ENCODE results near the gene TMEM213.

Gene TMEM213

DNA sequence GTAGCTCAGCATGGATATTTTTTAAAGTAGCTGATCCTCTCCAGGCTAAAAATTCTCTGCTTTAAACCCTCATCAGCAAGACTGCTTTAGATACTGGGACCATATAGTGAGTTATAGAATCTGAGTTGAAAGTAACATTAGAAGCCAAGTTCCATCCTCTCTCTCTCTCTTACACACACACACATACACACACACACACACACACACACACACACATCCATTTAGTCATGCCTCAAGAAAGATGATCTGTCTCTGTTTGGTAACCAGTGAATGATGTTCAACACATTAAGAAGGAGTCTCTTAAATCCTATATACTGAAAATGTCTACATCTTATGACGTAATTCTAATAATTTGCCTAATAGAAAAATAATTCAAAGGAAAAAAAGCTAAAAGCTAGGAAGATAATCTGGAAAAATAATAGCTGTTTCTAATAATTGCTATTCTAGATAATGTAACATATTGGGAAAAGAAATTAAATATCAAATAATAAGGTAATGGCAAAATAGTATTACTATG is 17.1 kb downstream of the TMEM213 start:
- Mint-ChIP-seq H3K9me3 (peaks cover 3% of the 10 kb centered on the region), H3K27me3 (no peaks in the 10 kb centered on the region), H3K27ac (no peak overlapping the region), H3K4me3 (no peak overlapping the region), H3K36me3 (ENCODE audit: low read depth) (no peaks in the 10 kb centered on the region), H3K4me1 (ENCODE audit: low read depth) (peaks cover 7% of the 10 kb centered on the region)

DNA sequence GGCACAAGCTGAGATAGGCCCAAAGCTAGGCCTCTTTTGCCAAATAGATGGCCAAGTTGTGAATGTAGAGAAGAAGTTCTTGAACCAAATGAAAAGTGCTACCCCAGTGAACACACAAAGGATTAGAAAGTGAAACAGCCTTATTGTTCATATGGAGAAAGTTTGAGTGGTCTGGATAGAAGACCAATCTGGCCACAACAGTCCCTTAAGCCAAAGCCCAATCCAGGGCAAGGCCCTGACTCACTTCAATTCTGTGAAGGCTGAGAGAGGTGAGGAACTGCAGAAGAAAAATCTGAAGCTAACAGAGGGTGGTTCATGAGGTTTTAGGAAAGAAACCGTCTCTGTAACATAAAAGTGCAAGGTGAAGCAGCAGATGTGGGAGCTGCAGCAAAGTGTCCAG is 18.9 kb downstream of the TMEM213 start:
- H3K4me3 Mint-ChIP-seq: no peak overlapping the region
- peaks cover 3% of the 10 kb centered on the region for H3K9me3 Mint-ChIP-seq
- peaks cover 7% of the 10 kb centered on the region for H3K4me1 Mint-ChIP-seq (ENCODE audit: low read depth)
- H3K27me3 Mint-ChIP-seq: no peaks in the 10 kb centered on the region
- H3K36me3 Mint-ChIP-seq (ENCODE audit: low read depth): no peaks in the 10 kb centered on the region
- H3K27ac Mint-ChIP-seq: no peak overlapping the region

DNA sequence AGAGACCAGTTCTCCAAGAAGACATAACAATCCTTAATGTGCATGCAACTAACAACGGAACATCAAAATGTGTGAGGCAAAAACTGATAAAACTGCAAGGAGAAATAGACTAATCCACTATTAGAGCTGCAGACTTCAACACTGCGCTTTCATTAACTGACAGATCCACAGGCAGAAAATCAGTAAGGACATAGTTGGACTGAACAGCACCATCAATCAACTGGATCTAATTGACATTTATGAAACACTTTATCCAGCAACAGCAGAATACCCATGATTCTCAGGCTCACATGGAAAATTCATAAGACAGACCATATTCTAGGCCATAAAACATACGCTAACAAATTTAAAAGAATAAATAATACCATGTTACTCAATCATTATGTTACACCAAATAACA is 21.8 kb downstream of the TMEM213 start:
- H3K27ac Mint-ChIP-seq: no peak overlapping the region
- H3K27me3 Mint-ChIP-seq: no peaks in the 10 kb centered on the region
- H3K9me3 Mint-ChIP-seq: peaks cover 3% of the 10 kb centered on the region
- H3K4me3 Mint-ChIP-seq: no peak overlapping the region
- peaks cover 3% of the 10 kb centered on the region for H3K4me1 Mint-ChIP-seq (ENCODE audit: low read depth)
- no peaks in the 10 kb centered on the region for H3K36me3 Mint-ChIP-seq (ENCODE audit: low read depth)

DNA sequence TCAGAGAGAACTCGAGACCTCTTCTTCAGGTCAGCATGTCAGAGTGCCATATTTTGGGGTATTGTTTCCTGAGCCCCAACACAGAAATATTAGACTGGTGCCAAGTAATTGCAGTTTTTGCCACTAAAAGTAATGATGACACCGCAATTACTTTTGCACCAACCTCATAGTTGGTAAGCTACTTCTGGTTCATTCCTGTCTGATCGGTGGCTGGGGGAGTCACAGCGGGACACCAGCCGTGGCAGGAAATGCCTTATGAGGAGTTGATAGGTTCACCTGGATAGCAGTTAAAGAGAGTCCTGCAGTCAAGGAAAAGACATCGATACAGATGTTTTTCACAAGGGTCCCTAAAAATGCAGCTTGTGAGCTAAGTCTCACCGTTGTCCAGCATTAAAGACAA is 24.1 kb downstream of the TMEM213 start:
- H3K4me3 Mint-ChIP-seq: no peak overlapping the region
- H3K27ac Mint-ChIP-seq: no peak overlapping the region
- H3K27me3 Mint-ChIP-seq: no peaks in the 10 kb centered on the region
- H3K36me3 Mint-ChIP-seq (ENCODE audit: low read depth): no peaks in the 10 kb centered on the region
- H3K4me1 Mint-ChIP-seq (ENCODE audit: low read depth): peaks cover 7% of the 10 kb centered on the region
- H3K9me3 Mint-ChIP-seq: peaks cover 3% of the 10 kb centered on the region

DNA sequence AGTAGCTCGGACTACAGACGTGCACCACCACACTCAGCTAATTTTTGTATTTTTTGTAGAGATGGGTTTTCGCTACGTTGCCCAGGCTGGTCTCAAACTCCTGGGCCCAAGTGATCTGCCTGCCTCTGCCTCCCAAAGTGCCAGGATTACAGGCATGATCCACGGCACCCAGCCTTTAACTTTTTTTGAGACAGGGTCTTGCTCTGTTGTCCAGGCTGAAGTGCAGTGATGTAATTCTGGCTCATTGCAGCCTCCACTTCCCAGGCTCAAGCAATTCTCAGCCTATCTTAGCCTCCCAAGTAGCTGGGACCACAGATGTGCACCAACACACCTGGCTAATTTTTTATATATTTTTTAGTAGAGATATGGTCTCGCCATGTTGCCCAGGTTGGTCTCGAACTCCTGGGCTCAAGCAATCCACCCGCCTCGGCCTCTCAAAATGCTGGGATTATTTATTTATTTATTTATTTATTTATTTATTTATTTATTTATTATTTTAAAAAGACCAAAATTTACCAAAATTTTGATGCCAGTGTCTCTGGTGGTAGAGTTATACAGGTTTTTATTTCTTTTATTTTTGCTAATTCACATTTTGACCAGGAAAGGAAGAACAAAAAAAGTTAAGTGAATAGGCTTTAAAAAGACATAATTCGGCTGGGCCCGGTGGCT is 25.2 kb downstream of the TMEM213 start:
- peaks cover 7% of the 10 kb centered on the region for H3K4me1 Mint-ChIP-seq (ENCODE audit: low read depth)
- H3K36me3 Mint-ChIP-seq (ENCODE audit: low read depth): no peaks in the 10 kb centered on the region
- no peak overlapping the region for H3K4me3 Mint-ChIP-seq
- no peak overlapping the region for H3K27ac Mint-ChIP-seq
- H3K27me3 Mint-ChIP-seq: no peaks in the 10 kb centered on the region
- peaks cover 3% of the 10 kb centered on the region for H3K9me3 Mint-ChIP-seq

DNA sequence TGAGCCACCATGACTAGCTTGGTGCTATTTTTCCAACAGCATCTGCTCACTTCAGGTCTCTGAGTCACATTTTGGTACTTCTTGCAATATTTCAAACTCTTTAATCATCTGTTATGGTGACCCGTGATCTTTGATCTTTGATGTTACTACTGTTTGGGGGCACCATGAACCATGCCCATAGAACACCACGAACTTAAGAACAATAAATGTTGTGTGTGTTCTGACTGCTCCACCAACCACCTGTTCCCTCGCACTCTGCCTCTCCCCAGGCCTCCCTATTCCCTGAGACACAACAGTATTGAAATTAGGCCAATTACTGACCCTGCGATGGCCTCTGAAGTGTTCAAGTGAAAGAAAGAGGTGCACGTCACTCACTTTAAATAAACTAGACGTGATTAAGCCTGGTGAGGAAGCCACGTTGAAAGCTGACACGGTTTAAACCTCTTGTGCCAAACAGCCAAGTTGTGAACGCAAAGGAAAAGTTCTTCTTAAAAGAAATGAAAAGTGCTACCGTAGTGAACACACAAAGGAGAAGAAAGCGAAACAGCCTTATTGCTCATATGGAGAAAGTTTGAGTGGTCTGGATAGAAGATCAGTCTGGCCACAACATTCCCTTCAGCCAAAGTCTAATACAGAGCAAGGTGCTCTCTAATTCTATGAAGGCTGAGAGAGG is 27.4 kb downstream of the TMEM213 start:
- H3K4me1 Mint-ChIP-seq (ENCODE audit: low read depth): peaks cover 7% of the 10 kb centered on the region
- no peaks in the 10 kb centered on the region for H3K9me3 Mint-ChIP-seq
- no peaks in the 10 kb centered on the region for H3K27me3 Mint-ChIP-seq
- H3K27ac Mint-ChIP-seq: no peak overlapping the region
- no peak overlapping the region for H3K4me3 Mint-ChIP-seq
- no peaks in the 10 kb centered on the region for H3K36me3 Mint-ChIP-seq (ENCODE audit: low read depth)

DNA sequence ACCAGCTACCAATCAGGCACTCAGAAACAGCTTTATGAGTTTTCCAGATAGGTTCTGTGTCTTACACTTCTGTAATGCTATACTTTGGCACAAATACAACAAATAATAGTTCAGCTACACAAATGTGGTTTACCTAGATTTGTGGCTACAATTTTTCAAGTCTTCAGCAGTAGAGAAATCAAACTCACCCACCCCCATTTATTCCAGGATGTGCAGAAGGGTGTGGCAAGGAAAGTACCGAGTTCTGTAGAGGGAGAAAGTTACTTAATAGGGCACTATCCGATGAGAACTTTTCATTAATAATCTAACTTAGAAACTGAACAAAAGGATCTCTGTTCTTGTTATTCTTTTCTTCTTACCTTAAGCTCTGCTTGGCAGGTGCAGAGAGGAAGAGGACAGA is 30.5 kb downstream of the TMEM213 start:
- H3K36me3 Mint-ChIP-seq (ENCODE audit: low read depth): no peaks in the 10 kb centered on the region
- no peak overlapping the region for H3K4me3 Mint-ChIP-seq
- no peaks in the 10 kb centered on the region for H3K9me3 Mint-ChIP-seq
- H3K4me1 Mint-ChIP-seq (ENCODE audit: low read depth): peaks cover 7% of the 10 kb centered on the region
- H3K27me3 Mint-ChIP-seq: no peaks in the 10 kb centered on the region
- H3K27ac Mint-ChIP-seq: no peak overlapping the region

DNA sequence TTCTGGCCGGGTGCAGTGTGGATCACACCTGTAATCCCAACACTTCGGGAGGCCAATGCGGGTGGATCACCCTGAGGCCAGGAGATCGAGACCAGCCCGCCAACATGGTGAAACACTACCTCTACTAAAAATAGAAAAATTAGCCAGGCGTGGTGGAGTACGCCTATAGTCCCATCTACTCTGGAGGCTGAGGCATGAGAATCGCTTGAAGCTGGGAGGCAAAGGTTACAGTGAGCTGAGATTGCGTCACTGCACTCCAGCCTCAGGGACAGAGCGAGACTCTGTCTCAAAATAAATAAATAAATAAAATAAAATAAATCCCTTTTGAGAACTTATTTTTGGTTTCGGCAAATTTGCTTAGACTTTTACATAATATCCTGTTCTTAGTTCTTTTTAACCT is 31.5 kb downstream of the TMEM213 start:
- H3K4me3 Mint-ChIP-seq: no peak overlapping the region

DNA sequence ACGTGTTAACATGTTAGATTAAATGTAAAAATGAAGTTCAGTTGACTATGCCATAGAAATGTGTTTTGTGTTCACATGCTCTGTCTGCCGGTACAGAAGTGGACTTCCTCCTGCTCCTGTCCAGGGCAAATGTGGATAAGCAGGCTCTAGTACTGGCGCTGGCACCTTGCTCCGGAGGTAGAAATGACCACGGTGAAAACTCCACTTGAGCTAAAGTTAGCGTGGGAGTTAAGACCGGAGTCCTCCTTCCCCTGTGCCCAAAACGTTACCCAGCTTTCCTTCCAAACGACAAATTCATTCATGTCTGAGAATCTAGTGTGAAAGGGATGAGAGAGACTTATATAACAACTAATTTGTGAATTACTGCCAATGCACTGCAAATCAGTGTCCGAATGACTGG is 35.2 kb downstream of the TMEM213 start:
- Mint-ChIP-seq H3K36me3 (ENCODE audit: low read depth) (no peaks in the 10 kb centered on the region), H3K4me3 (no peak overlapping the region), H3K27me3 (no peaks in the 10 kb centered on the region), H3K9me3 (no peaks in the 10 kb centered on the region), H3K4me1 (ENCODE audit: low read depth) (peaks cover 3% of the 10 kb centered on the region), H3K27ac (no peak overlapping the region)

More for the DNA sequence above, 31.5 kb downstream of the TMEM213 start:
- Mint-ChIP-seq H3K27me3 (no peaks in the 10 kb centered on the region), H3K9me3 (no peaks in the 10 kb centered on the region), H3K36me3 (ENCODE audit: low read depth) (no peaks in the 10 kb centered on the region), H3K27ac (no peak overlapping the region), H3K4me1 (ENCODE audit: low read depth) (peaks cover 8% of the 10 kb centered on the region)

DNA sequence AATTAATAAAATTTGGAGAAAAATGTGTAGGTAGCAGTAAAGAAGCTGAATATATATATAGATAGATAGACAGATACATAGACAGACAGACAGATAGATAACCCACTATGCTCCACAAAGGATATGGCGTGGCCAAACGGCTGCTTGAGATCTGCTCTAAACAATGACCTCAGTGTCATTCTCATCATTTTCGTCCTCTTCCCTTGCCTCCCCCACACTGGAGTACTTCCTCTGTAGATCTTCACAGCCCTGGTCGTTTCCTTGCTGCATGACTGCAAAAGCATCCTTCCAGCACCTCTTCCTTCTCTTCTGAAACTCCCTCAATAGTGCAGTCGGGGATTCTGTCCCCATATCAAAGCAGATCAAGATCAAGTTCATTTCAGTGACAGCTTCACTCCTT is 35.8 kb downstream of the TMEM213 start:
- no peak overlapping the region for H3K27ac Mint-ChIP-seq

DNA sequence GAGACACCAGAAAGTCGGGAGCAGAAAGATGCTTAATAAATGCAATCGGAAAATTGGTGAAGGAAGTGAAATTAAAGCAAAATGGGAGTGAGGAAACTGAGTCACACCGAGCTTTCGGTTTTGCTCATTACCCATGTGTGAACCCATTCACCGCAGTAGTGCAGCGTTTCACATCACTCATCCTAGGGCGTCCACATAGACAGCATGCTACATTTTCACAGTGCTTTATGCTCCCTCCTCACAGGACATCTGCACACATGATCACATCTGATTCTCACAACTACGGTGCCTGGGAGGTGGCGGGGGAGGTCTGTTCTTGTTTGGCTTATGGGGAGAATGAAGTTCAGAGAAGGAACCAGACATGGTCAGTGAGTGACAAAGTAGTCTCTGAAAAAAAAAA is 36.8 kb downstream of the TMEM213 start:
- Mint-ChIP-seq H3K36me3 (ENCODE audit: low read depth) (no peaks in the 10 kb centered on the region), H3K27me3 (no peaks in the 10 kb centered on the region), H3K4me1 (ENCODE audit: low read depth) (peaks cover 3% of the 10 kb centered on the region), H3K9me3 (no peaks in the 10 kb centered on the region), H3K4me3 (no peak overlapping the region), H3K27ac (no peak overlapping the region)

More for the DNA sequence above, 35.8 kb downstream of the TMEM213 start:
- H3K4me1 Mint-ChIP-seq (ENCODE audit: low read depth): peaks cover 3% of the 10 kb centered on the region
- no peaks in the 10 kb centered on the region for H3K27me3 Mint-ChIP-seq
- no peak overlapping the region for H3K4me3 Mint-ChIP-seq
- no peaks in the 10 kb centered on the region for H3K9me3 Mint-ChIP-seq
- H3K36me3 Mint-ChIP-seq (ENCODE audit: low read depth): no peaks in the 10 kb centered on the region

DNA sequence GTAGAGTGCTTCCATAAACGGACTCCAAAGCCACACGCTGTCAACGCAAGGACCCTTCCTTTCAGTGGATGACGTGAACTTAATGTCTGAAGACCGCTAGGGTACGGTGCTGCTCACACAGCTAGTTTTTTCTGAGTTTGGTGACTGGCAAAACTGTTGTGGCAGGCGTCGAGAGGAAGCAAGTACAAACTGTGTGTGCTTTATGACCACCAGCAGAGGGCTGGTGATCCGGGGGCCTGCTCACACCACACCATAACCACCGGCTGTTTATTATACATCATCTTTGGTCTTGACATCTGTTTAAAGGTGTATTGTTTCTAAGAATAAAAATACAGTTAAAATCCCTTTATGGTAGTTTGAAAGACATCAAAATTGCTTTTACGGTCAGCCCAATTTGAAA is 37.3 kb downstream of the TMEM213 start:
- no peaks in the 10 kb centered on the region for H3K9me3 Mint-ChIP-seq

DNA sequence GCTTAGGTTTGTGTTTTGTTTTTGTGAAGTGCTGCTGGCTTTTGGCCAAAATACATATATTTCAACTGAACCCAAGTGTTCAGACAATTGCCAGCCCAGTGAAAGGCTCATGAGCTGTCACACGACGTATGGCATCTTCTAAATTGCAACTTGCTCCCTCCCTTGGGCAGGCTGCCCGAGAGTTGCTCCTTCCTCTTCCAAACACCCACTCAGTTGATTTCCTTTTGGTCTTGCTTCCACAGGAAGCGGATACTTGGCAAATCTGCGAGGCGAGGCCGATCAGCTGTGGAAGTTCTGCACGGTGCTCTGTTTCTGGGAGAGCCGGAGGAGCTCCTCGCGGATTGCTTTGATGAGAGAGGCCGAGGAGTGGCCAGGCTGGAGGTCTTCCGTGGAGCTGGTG is 39.8 kb downstream of the TMEM213 start:
- H3K36me3 Mint-ChIP-seq (ENCODE audit: low read depth): no peaks in the 10 kb centered on the region
- H3K27me3 Mint-ChIP-seq: no peaks in the 10 kb centered on the region
- no peaks in the 10 kb centered on the region for H3K9me3 Mint-ChIP-seq
- peaks cover 3% of the 10 kb centered on the region for H3K4me1 Mint-ChIP-seq (ENCODE audit: low read depth)
- H3K27ac Mint-ChIP-seq: no peak overlapping the region
- no peak overlapping the region for H3K4me3 Mint-ChIP-seq

More for the DNA sequence above, 37.3 kb downstream of the TMEM213 start:
- Mint-ChIP-seq H3K27ac (no peak overlapping the region), H3K4me1 (ENCODE audit: low read depth) (peaks cover 3% of the 10 kb centered on the region), H3K4me3 (no peak overlapping the region), H3K27me3 (no peaks in the 10 kb centered on the region), H3K36me3 (ENCODE audit: low read depth) (no peaks in the 10 kb centered on the region)

DNA sequence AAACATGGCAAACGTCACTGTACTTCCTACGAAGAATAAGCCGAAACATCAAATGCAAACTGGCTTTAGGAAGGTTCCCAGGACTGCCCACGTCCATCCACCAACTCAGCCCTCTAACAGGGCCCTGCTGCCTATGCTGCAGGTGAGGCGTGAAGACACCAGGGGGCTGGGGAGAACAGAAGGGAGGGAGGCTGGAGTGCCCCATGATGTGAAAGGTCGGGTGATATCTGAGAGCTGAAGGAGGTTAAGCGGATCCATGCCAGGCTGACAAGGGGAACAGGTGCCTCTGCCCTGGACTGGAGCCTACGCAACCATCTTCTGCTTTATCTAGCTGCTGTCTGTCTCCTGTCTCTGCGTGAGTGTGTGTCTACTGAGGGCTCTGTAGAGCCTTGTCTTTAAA is 40.4 kb downstream of the TMEM213 start:
- no peaks in the 10 kb centered on the region for H3K9me3 Mint-ChIP-seq
- H3K36me3 Mint-ChIP-seq (ENCODE audit: low read depth): no peaks in the 10 kb centered on the region
- no peak overlapping the region for H3K27ac Mint-ChIP-seq
- no peaks in the 10 kb centered on the region for H3K27me3 Mint-ChIP-seq
- no peak overlapping the region for H3K4me3 Mint-ChIP-seq
- peaks cover 3% of the 10 kb centered on the region for H3K4me1 Mint-ChIP-seq (ENCODE audit: low read depth)

DNA sequence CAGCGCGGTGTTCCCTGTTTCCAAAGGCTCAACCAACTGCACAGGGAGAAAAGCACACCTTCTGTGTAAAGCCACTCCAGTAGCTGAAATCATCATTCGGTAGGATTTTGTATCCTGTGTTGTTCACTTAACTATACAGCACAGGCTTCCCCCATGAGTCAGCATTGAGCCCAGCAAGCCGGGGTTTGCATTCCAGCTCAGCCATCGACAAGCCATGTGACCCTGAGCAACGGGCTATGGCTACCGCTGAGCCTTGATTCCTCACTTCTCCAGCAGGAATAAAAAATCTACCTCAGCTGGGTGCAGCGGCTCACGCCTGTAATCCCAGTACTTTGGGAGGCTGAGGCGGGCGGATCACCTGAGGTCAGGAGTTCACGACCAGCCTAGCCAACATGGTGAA is 44.3 kb downstream of the TMEM213 start:
- H3K4me1 Mint-ChIP-seq (ENCODE audit: low read depth): no peaks in the 10 kb centered on the region
- H3K9me3 Mint-ChIP-seq: no peaks in the 10 kb centered on the region
- H3K4me3 Mint-ChIP-seq: no peak overlapping the region
- H3K27me3 Mint-ChIP-seq: no peaks in the 10 kb centered on the region
- H3K36me3 Mint-ChIP-seq (ENCODE audit: low read depth): no peaks in the 10 kb centered on the region
- no peak overlapping the region for H3K27ac Mint-ChIP-seq
